ENCODE measurements around the gene GSTM5. TPM values are rescaled to one million over a fixed set of nuclear protein-coding genes. Genes with fewer than 3 reads are reported as not detected.

Gene GSTM5
- total RNA-seq, 1 experiment from 2014 or later, result 0.11 TPM

- CTCF ChIA-PET, result no interaction called here
Observed at GRCh38 chr1:109724933-109725332, 12.9 kb downstream of the GSTM5 start.

More at GRCh38 chr1:109724933-109725332, 12.9 kb downstream of the GSTM5 start:
- TF ChIP-seq CREM (CRISPR knock-in tag; IDR thresholded peaks at IDR 0.05), result no peak
- TF ChIP-seq OVOL2 (CRISPR knock-in tag; IDR thresholded peaks at IDR 0.05; ENCODE audit: borderline replicate concordance), result no peak
- TF ChIP-seq, protein P1, sequence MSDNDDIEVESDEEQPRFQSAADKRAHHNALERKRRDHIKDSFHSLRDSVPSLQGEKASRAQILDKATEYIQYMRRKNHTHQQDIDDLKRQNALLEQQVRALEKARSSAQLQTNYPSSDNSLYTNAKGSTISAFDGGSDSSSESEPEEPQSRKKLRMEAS (CRISPR knock-in tag; IDR thresholded peaks at IDR 0.05), result no peak
- TF ChIP-seq SOX15 (CRISPR knock-in tag; IDR thresholded peaks at IDR 0.05), result no peak
- no peak for TF ChIP-seq TEAD4 (CRISPR knock-in tag; IDR thresholded peaks at IDR 0.05)
- TF ChIP-seq USF1 (CRISPR knock-in tag; IDR thresholded peaks at IDR 0.05), result no peak
- TF ChIP-seq ZNF423 (CRISPR knock-in tag; IDR thresholded peaks at IDR 0.05), result no peak
- TF ChIP-seq MYBL2 (CRISPR knock-in tag; IDR thresholded peaks at IDR 0.05), result no peak
- no peak for TF ChIP-seq NR2C2 (CRISPR knock-in tag; IDR thresholded peaks at IDR 0.05)
- TF ChIP-seq E2F4 (CRISPR knock-in tag; IDR thresholded peaks at IDR 0.05; ENCODE audit: borderline replicate concordance, low read depth), result no peak
- TF ChIP-seq, protein P2, sequence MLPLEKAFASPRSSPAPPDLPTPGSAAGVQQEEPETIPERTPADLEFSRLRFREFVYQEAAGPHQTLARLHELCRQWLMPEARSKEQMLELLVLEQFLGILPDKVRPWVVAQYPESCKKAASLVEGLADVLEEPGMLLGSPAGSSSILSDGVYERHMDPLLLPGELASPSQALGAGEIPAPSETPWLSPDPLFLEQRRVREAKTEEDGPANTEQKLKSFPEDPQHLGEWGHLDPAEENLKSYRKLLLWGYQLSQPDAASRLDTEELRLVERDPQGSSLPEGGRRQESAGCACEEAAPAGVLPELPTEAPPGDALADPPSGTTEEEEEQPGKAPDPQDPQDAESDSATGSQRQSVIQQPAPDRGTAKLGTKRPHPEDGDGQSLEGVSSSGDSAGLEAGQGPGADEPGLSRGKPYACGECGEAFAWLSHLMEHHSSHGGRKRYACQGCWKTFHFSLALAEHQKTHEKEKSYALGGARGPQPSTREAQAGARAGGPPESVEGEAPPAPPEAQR (CRISPR knock-in tag; IDR thresholded peaks at IDR 0.05), result no peak
- TF ChIP-seq ATF3 (CRISPR knock-in tag; conservative IDR thresholded peaks at IDR 0.05), result no peak
- TF ChIP-seq GRHL2 (CRISPR knock-in tag; IDR thresholded peaks at IDR 0.05; ENCODE audit: insufficient replicate concordance, severe bottlenecking), result no peak
- TF ChIP-seq SMAD3 (CRISPR knock-in tag; IDR thresholded peaks at IDR 0.05; ENCODE audit: borderline replicate concordance), result no peak
- no peak for TF ChIP-seq E2F5 (CRISPR knock-in tag; IDR thresholded peaks at IDR 0.05)
- TF ChIP-seq ZNF263 (CRISPR knock-in tag; IDR thresholded peaks at IDR 0.05; ENCODE audit: low read depth), result no peak
- no peak for TF ChIP-seq E2F1 (CRISPR knock-in tag; IDR thresholded peaks at IDR 0.05)
- TF ChIP-seq ZNF281 (CRISPR knock-in tag; IDR thresholded peaks at IDR 0.05), result no peak
- no peak for TF ChIP-seq ZNF396 (CRISPR knock-in tag; IDR thresholded peaks at IDR 0.05; ENCODE audit: borderline replicate concordance)
- no peak for TF ChIP-seq FOXK1 (CRISPR knock-in tag; IDR thresholded peaks at IDR 0.05)
- POLR2A ChIA-PET, result no interaction called here
- Mint-ChIP-seq H3K27me3 (ENCODE audit: low read depth) (peaks cover 22% of the 10 kb centered on the region), H3K4me3 (no peak overlapping the region), H3K4me1 (peaks cover 3% of the 10 kb centered on the region; the same call in 1 of the 2 replicates), H3K27ac (no peak overlapping the region), H3K9me3 (peaks cover 32% of the 10 kb centered on the region), H3K36me3 (peaks cover 21% of the 10 kb centered on the region)
- DNase-seq (ENCODE audit: low spot score) (no peak), ATAC-seq (no peak)

Data from WTC11 (cell line).